Osteoblast (primary cell): ENCODE results near the gene GGTLC1. TPM values are rescaled to one million over a fixed set of nuclear protein-coding genes. Genes with fewer than 3 reads are reported as not detected.

Experiments used
- DNase-seq: peaks from one replicate; pipeline ENCODE4 v3.0.0; 2011; ENCODE audit warnings: low spot score, mixed read lengths; ENCODE audit not compliant: insufficient read length; ENCODE audit errors: missing footprints
- H2AFZ ChIP-seq: 2 replicates; pipeline ENCODE4 v1.6.0; 2011; ENCODE audit warnings: mild to moderate bottlenecking, low read length
- H3K27ac ChIP-seq: 2 replicates; pipeline ENCODE4 v1.5.1; 2011; ENCODE audit warnings: mild to moderate bottlenecking, low read depth, low read length, moderate library complexity
- H3K27me3 ChIP-seq: 2 replicates; pipeline ENCODE4 v1.6.0; 2012; ENCODE audit warnings: mild to moderate bottlenecking, control low read depth, inconsistent platforms, low read length, moderate library complexity; ENCODE audit not compliant: insufficient read depth
- H3K36me3 ChIP-seq: 2 replicates; pipeline ENCODE4 v1.5.1; 2011; ENCODE audit warnings: mild to moderate bottlenecking, low read length, control low read depth, moderate library complexity; ENCODE audit not compliant: insufficient read depth
- H3K4me1 ChIP-seq: 2 replicates; pipeline ENCODE4 v1.5.1; 2011; ENCODE audit warnings: mild to moderate bottlenecking, low read length, control low read depth, moderate library complexity; ENCODE audit not compliant: insufficient read depth
- H3K4me2 ChIP-seq: 2 replicates; pipeline ENCODE4 v1.6.0; 2011; ENCODE audit warnings: mild to moderate bottlenecking, low read length; ENCODE audit not compliant: insufficient read depth
- H3K4me3 ChIP-seq: fragments of 200-600 bp; sonication (generic); 3 replicates; pipeline ENCODE4 v1.5.1; 2012; ENCODE audit warnings: mild to moderate bottlenecking, low read length, inconsistent platforms; ENCODE audit not compliant: insufficient read depth
- H3K79me2 ChIP-seq: 2 replicates; pipeline ENCODE4 v1.6.0; 2012; ENCODE audit warnings: mild to moderate bottlenecking, low read length, control low read depth, inconsistent platforms; ENCODE audit not compliant: insufficient read depth
- H3K9me3 ChIP-seq: 2 replicates; pipeline ENCODE4 v1.5.1; 2011; ENCODE audit warnings: low read depth, low read length, control low read depth
- H4K20me1 ChIP-seq: 2 replicates; pipeline ENCODE4 v1.6.0; 2012; ENCODE audit warnings: mild to moderate bottlenecking, low read length, control low read depth; ENCODE audit not compliant: insufficient read depth
- CTCF ChIP-seq: IDR thresholded peaks from 2 replicates; pipeline ENCODE4 v1.5.1; 2011; ENCODE audit warnings: mild to moderate bottlenecking, low read depth, low read length, moderate library complexity; ENCODE audit errors: extremely low read depth
- total RNA-seq: library from RNA; depleted of rRNA; stranded (reverse); fragments of >200 nt; gene quantifications from 2 replicates; pipeline ENCODE4 v1.2.3, GENCODE V29; 2012

The GGTLC1 gene
- total RNA-seq, 1 donor, result not detected

GRCh38 chr20:24004471-24004870, 15.9 kb upstream of the GGTLC1 start:
- Histone ChIP-seq H3K4me2 (no peak overlapping the region), H3K4me3 (no peak overlapping the region), H3K4me1 (no peaks in the 10 kb centered on the region), H3K27me3 (peaks cover 4% of the 10 kb centered on the region), H4K20me1 (no peaks in the 10 kb centered on the region), H3K9me3 (no peaks in the 10 kb centered on the region), H3K36me3 (no peaks in the 10 kb centered on the region), H2AFZ (no peak overlapping the region), H3K79me2 (no peaks in the 10 kb centered on the region), H3K27ac (no peak overlapping the region)
- TF ChIP-seq CTCF, result no peak
- no peak for DNase-seq

DNA sequence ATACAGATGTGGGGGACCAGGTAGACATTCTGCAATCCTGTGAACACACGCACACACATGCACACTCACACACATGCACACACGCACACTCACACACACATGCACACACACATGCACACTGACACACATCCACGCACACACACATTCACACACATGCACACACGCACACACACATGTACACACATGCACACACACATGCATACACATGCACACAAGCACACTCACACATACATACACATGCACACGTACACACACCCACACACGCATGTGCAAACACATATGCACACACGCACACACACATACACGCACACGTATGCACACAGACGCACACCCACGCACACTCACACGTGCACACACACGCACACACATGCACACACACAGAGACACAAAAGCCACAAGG, 14.3 kb upstream of the GGTLC1 start:
- Histone ChIP-seq H3K4me1 (no peaks in the 10 kb centered on the region), H3K27ac (no peak overlapping the region), H3K27me3 (peaks cover 8% of the 10 kb centered on the region), H3K9me3 (no peaks in the 10 kb centered on the region), H3K4me2 (no peak overlapping the region), H3K79me2 (no peaks in the 10 kb centered on the region), H2AFZ (no peak overlapping the region), H3K36me3 (no peaks in the 10 kb centered on the region), H4K20me1 (no peaks in the 10 kb centered on the region), H3K4me3 (no peak overlapping the region)
- TF ChIP-seq CTCF, result no peak
- DNase-seq, result no peak

- Histone ChIP-seq H3K4me2 (no peak overlapping the region), H3K27ac (no peak overlapping the region), H3K79me2 (no peaks in the 10 kb centered on the region), H3K4me1 (no peaks in the 10 kb centered on the region), H3K27me3 (peaks cover 8% of the 10 kb centered on the region), H2AFZ (no peak overlapping the region), H4K20me1 (no peaks in the 10 kb centered on the region), H3K4me3 (no peak overlapping the region), H3K36me3 (no peaks in the 10 kb centered on the region), H3K9me3 (no peaks in the 10 kb centered on the region)
- TF ChIP-seq CTCF, result no peak
- no peak for DNase-seq
These were observed 13.3 kb upstream of the GGTLC1 start for GRCh38 chr20:24001712-24002405.

GRCh38 chr20:23998844-23999243, 10.3 kb upstream of the GGTLC1 start:
- H3K9me3 ChIP-seq, result no peaks in the 10 kb centered on the region
- no peaks in the 10 kb centered on the region for H3K36me3 ChIP-seq
- no peak overlapping the region for H3K27ac ChIP-seq
- H3K27me3 ChIP-seq, result peaks cover 5% of the 10 kb centered on the region
- H3K79me2 ChIP-seq, result no peaks in the 10 kb centered on the region
- no peak overlapping the region for H3K4me2 ChIP-seq
- no peak for DNase-seq
- no peaks in the 10 kb centered on the region for H4K20me1 ChIP-seq
- no peak overlapping the region for H3K4me3 ChIP-seq
- TF ChIP-seq CTCF, result no peak
- H2AFZ ChIP-seq, result no peak overlapping the region
- H3K4me1 ChIP-seq, result no peaks in the 10 kb centered on the region
